NCI-H146 (cell line): ENCODE results near the gene TRPV2.

Experiments used
- DNase-seq: peaks from one replicate; lab custom pipeline; 2025; lab: John Stamatoyannopoulos, UW

The TRPV2 gene

DNA sequence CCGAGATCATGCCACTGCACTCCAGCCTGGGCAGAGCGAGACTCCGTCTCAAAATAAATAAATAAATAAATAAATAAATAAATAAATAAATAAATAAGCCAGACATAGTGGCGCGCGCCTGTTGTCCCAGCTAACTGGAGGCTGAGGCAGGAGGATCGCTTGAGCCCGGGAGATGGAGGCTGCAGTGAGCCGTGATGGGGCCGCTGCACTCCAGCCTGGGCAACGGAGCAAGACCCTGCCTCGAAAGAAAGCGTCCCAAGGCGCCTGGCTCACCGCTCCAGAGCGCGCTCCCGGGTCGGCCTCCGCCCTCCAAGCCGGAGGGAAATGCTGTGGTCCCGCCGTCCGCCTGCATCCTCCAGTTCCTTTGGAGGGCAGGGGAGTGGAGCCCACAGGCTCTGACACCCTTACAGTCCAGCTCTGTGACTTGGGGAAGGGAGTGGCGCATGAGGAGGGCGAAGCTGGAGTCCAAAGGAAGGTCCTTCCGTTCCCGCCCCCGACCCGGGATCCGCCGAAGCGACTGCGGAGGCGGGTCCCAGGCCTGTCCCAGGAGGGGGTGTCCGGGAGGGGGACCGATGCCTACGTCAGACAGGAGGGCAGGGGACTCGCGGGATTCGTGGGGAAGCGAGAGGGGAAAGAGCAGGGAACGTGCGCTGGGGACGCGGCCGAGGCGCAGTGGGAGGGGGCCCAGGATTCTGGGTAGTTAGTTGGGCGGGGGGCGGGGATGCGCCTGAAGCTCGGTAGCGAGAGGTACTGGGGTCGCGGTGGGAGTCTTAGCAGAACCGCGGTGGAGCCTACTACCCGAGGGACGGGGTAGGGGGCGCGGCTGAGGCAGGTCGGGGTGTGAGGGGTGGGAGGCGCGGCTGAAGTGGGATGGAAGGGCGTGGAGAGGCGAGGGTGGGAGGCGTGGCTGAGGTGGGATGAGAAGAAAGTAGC, 8.4 kb upstream of the TRPV2 start:
- DNase-seq, result peak; percentile 70

DNA sequence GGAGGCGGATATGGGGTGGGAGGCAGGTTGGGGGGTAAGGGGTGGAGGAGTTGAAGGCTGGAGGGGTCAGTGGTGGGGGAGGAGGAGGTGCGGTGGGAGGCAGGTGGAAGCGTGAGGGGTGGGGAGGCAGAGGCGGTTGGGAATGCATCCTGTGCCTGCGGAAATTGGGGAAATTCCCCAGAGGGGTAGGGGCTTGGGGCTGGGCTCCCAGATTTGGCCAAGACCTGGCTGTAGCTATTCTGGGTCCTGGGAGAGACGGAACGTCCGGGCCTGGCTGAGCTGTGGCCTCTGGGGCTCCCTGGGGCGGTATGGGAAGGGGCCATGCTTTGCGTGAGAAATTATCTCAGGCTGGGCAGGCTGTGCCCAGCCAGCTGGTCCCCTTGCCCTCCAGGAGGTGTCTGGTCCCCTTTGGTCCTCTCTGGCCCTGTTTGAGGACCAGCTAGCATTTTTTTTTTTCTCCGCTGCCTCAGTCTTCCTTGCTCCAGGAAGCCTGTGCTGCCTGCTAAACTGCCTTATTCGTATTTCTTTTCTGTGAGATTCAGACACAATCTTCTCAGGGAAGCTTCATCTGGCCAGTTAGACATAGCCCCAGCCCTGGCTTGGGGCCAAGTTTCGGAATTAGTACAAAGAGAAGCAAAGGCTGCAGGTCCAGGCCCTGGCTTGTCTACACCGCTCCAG, 7.3 kb upstream of the TRPV2 start:
- peak; percentile 74 for DNase-seq

- no peak for DNase-seq
These were observed 2.0 kb downstream of the TRPV2 start for GRCh38 chr17:16417399-16417798.

- DNase-seq, result no peak
These were observed 2.7 kb downstream of the TRPV2 start for GRCh38 chr17:16417896-16418684.

GRCh38 chr17:16418685-16419068, 3.3 kb downstream of the TRPV2 start:
- no peak for DNase-seq

DNA sequence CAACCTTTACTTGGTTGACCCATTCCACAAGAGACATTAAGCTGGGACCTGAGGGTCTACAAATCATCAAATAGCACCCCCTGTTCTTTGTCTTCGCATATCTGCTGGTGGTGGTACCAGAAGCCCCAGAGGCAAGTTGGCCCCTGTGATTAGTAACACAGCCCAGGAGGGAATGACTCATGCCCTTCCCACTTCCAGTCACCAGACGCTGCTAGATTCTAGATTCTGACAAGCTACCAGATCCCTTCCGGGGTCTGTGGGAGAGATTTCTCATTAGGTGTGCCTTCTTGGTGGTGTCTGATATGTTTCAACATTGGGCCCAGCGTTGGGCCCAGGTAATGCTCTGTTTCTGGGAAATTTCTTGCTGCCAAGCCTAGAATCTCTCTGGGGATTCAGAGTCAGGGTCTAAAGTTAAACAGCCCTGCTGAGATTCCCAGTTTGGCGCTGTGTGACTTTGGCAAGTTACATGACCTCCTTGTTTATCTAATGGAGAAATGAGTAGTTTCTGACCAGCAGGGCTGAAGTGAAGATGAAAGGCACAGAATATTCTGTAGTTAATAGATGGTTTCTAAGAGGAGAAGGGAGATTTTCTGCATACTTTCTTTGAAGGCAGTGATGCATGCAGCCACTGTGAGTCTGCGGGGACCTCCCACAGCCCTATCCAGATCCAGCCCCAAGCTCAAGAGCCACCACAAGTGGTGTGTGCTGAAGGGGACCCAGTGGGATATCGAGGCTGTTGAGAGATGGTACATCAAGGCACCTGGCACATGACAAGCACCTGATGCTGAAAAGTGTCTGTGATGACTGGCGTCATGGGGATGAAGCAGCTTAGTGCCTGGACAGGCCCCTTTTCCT, 3.9 kb downstream of the TRPV2 start:
- no peak for DNase-seq

DNA sequence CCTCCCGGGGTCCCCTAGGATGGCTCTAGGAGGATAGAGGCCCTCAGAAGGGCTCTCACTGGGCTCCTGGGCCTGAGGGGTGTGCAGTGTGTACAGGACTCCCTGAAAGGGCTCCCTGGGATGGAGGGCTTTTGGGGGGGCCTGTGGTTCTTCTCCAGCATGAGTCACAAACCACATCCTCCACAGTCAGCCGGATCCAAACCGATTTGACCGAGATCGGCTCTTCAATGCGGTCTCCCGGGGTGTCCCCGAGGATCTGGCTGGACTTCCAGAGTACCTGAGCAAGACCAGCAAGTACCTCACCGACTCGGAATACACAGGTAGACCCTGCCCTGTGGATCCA, 4.5 kb downstream of the TRPV2 start:
- no peak for DNase-seq

DNA sequence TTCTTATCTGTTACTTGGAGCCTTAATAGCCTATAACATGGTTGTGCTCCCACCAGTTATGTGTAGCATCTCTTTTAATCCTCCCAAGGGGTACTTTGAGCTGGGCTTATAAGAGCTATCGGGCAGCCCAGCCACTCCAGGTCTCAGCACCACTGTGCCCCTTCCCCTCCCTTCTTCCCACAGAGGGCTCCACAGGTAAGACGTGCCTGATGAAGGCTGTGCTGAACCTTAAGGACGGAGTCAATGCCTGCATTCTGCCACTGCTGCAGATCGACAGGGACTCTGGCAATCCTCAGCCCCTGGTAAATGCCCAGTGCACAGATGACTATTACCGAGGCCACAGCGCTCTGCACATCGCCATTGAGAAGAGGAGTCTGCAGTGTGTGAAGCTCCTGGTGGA, 7.0 kb downstream of the TRPV2 start:
- no peak for DNase-seq

DNA sequence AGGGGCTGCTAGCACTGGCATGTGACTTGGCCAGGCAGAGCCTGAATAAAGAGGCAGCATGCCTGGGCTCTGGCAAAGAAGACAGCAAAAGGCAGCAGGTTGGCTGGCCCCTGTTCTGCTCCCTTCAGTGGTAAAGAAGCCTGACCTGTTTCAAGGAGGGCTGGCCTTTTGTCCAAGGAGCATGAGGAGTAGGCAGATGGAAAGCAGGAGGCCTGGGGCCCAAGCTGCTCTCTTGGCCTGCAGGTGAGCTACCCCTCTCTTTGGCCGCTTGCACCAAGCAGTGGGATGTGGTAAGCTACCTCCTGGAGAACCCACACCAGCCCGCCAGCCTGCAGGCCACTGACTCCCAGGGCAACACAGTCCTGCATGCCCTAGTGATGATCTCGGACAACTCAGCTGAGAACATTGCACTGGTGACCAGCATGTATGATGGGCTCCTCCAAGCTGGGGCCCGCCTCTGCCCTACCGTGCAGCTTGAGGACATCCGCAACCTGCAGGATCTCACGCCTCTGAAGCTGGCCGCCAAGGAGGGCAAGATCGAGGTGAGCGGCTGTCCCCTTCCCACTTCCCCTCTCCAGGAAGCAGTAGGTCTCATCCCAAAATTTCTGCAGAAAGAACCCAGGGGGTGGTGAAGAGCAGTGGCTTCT, 8.0 kb downstream of the TRPV2 start:
- no peak for DNase-seq

DNA sequence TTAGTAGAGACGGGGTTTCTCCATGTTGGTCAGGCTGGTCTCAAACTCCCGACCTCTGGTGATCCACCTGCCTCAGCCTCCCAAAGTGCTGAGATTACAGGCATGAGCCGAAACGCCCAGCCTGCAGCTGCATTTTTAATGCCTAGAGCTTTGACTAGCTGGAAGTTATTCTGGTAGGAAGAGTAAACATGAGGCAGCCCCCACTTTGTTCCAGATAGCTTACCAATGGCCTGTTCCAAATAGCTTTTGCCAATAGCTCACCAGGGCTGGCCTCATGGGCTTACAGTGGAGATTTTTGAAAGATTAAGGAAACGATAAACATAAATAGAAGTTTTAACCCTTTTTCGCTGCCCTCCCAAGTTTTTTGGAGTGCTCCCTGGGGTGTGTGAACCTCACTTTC, 9.8 kb downstream of the TRPV2 start:
- DNase-seq, result no peak

DNA sequence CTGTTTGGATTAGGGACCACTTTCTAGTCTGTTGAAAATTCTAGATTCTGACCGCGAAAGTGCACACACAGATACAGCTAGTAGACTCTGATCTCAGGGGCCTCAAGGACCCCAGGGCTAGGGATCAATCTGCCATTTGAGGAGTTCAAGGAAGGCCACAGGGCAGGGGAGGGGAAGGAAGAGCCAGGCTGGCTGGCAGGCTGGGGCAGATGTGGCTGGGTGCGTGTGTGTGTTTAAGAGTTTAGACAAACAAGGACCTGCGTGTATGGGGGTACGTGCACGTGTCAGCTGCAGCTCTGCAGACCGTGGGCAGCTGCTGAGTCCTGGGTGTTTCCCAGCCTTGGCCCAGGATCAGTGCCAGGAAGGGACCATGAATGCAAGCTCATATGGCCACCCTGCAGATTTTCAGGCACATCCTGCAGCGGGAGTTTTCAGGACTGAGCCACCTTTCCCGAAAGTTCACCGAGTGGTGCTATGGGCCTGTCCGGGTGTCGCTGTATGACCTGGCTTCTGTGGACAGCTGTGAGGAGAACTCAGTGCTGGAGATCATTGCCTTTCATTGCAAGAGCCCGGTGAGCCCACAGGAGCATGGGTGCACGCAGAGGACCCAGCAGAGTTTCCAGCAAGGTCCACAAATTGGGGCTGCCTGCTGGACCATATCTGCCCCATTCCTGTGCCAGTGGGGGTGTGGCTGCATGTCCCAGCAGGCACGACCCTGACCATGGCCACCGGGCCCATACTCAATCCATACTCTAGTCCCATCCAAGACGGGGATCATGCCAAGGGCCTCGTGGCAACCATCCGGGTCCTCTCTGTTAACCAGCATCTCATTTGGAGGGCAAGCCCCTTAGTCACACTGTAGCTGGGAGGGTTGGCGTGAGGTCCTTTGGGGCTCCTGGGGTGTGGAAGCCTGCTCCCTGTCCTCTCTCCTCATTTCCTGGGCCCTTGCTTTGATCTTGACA, 10.6 kb downstream of the TRPV2 start:
- DNase-seq, result peak; percentile 16

DNA sequence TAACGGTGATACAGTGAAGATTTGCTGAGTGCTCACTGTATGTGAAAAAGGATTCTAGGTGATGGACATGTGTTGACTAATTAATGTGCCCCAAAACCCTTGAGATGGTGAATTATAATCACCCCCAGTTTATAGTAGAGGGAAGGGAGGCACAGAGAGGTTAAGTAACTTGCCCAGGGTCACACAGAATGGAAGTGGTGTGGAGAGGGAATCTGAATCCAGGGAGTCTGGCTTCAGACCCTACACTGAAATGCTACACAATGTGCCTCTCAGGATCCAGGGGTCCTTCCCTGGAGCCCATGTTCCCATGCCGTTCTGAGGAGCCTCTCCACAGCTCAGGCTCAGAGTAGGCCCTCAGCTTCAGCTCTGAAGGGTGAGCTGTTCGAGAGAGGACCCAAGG, 11.6 kb downstream of the TRPV2 start:
- DNase-seq, result no peak

GRCh38 chr17:16428098-16428882, 12.9 kb downstream of the TRPV2 start:
- no peak for DNase-seq

GRCh38 chr17:16429083-16429482, 13.7 kb downstream of the TRPV2 start:
- no peak for DNase-seq

DNA sequence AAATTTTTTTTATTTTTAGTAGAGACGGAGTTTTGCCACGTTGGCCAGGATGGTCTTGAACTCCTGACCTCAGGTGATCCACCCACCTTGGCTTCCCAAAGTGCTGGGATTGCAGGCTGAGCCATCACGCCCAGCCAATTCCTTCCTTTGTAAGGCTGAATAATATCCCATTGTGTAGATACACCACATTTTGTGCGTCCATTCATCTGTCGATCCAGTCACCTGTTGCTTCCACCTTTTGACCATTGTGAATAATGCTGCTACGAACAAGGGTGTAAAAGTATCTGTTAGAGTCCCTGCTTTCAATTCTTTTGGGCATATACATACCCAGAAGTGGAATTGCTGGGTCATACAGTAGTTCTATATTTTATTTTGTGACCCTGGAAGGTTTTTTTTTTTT, 15.3 kb downstream of the TRPV2 start:
- no peak for DNase-seq

- DNase-seq, result no peak
These were observed 16.6 kb downstream of the TRPV2 start for GRCh38 chr17:16432017-16432416.

GRCh38 chr17:16433514-16433913, 18.1 kb downstream of the TRPV2 start:
- peak; percentile 53 for DNase-seq

DNA sequence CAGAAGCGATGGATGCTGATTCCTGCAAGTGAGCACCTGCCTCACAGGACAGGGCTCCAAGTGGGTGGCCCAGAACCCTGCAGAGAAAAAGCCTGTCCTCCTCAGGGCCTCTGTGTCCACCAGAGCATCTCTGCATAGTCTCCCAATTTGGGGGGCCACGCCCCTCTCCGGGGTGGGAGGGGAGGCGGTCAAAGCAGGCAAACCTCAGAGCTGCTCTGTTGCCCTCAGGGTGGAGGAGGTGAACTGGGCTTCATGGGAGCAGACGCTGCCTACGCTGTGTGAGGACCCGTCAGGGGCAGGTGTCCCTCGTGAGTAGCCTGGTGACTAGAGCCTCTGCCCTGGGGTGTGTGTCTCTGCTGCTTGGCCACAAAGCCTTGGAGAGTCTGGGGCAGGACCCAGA, 19.3 kb downstream of the TRPV2 start:
- peak; percentile 43 for DNase-seq
